GM13977 (cell line): ENCODE measurements around the gene LHX3.

ENCODE experiments used
- DNase-seq: peaks from one replicate; pipeline ENCODE4 v3.0.0; 2012; ENCODE audit warnings: low spot score
- CTCF ChIP-seq: IDR thresholded peaks from 2 replicates; pipeline ENCODE4 v1.5.1; 2012; ENCODE audit warnings: mild to moderate bottlenecking, control low read depth; ENCODE audit not compliant: insufficient read depth; ENCODE audit errors: extremely low read depth, missing control alignments
- in situ Hi-C: fragments of 300-500 bp; cut with MboI; formaldehyde crosslinking; loops from one replicate; pipeline ENCODE4 v1.12.0; 2022; ENCODE audit warnings: low sequenced_read_pairs, low pct_unique_long_range_greater_than_20kb, mixed read lengths, inconsistent platforms; ENCODE audit not compliant: unreplicated experiment

Gene LHX3

GRCh38 chr9:136245219-136246150, 40.6 kb upstream of the LHX3 start, which contains the start of gene QSOX2:
QSOX2 (minus strand) TSS chr9:136245812; CDS start chr9:136245803, 9 bp downstream.
- DNase-seq: peak; percentile 96
- TF ChIP-seq CTCF: no peak
- in situ Hi-C loops: no loop called here

GRCh38 chr9:136244969-136245218, 40.0 kb upstream of the LHX3 start:
- no peak for DNase-seq
- in situ Hi-C loops: no loop called here
- TF ChIP-seq CTCF: no peak

- peak; percentile 86 for DNase-seq
- in situ Hi-C loops: no loop called here
- TF ChIP-seq CTCF: no peak
Measured at GRCh38 chr9:136244122-136244968, 39.4 kb upstream of the LHX3 start.

- no peak for DNase-seq
- in situ Hi-C loops: no loop called here
- no peak for TF ChIP-seq CTCF
Measured at GRCh38 chr9:136243631-136244030, 38.7 kb upstream of the LHX3 start.

- peak; percentile 4 for TF ChIP-seq CTCF
- in situ Hi-C loops: no loop called here
- DNase-seq: no peak
Measured at GRCh38 chr9:136242918-136243525, 38.1 kb upstream of the LHX3 start.

- no peak for TF ChIP-seq CTCF
- in situ Hi-C loops: no loop called here
- no peak for DNase-seq
Measured at GRCh38 chr9:136242248-136242647, 37.3 kb upstream of the LHX3 start.
